Right lobe of liver (tissue), 6 donors: ENCODE measurements around the gene DNAH8. TPM values are rescaled to one million over a fixed set of nuclear protein-coding genes. Genes with fewer than 3 reads are reported as not detected.

Source experiments
- ATAC-seq, 4 donors: fragments of 200-7000 bp; cut with Tn5 transposase; one replicate each; pipeline ENCODE4 v1.9.1; 2020; ENCODE audit warnings: mild to moderate bottlenecking in 4 of 4, moderate library complexity in 4 of 4
- DNase-seq, 3 donors: peaks; one replicate each; pipeline ENCODE4 v3.0.0-alpha.2; 2020
- H3K27ac ChIP-seq, 3 donors: fragments of 200-600 bp; one replicate each; pipeline ENCODE4 v1.8.0; 2022
- H3K27me3 ChIP-seq, 2 donors: fragments of 200-600 bp; one replicate each; pipeline ENCODE4 v1.8.0; 2022
- H3K36me3 ChIP-seq, 4 donors: fragments of 200-600 bp; sonication (generic) in 1 of 4; one replicate each; pipeline versions ENCODE4 v1.5.1 to v1.8.0; 2017 to 2022; ENCODE audit warnings: control low read depth in 1 of 4
- H3K4me1 ChIP-seq, 4 donors: fragments of 200-600 bp; sonication (generic) in 1 of 4; one replicate each; pipeline versions ENCODE4 v1.5.1 to v1.8.0; 2017 to 2022; ENCODE audit warnings: control low read depth in 1 of 4
- H3K4me3 ChIP-seq, 3 donors: fragments of 200-600 bp; one replicate each; pipeline ENCODE4 v1.8.0; 2022
- H3K9me3 ChIP-seq, 4 donors: fragments of 200-600 bp; sonication (generic) in 1 of 4; one replicate each; pipeline versions ENCODE4 v1.5.1 to v1.8.0; 2017 to 2022; ENCODE audit warnings: control low read depth in 1 of 4
- CTCF ChIP-seq, 4 donors: fragments of 200-600 bp in 3 of 4; fragments of 450-650 bp in 1 of 4; IDR thresholded peaks; one replicate each; pipeline versions ENCODE4 v1.5.1 to v1.8.0; 2016 to 2022; ENCODE audit warnings: antibody characterized with exemption in 4 of 4, mild to moderate bottlenecking in 2 of 4
- POLR2A ChIP-seq: fragments of 450-650 bp; IDR thresholded peaks from one replicate; pipeline ENCODE4 v1.6.1; 2017; ENCODE audit warnings: antibody characterized with exemption, mild to moderate bottlenecking
- WGBS: methylation state at CpG from one replicate; pipeline ENCODE4 v1.1.6; 2018; ENCODE audit warnings: low coverage, low lambda C conversion rate; ENCODE audit not compliant: insufficient coverage; ENCODE audit errors: missing lambda C conversion rate; 5-methylcytosine and 5-hydroxymethylcytosine counted together
- intact Hi-C, 2 donors: fragments of 100-400 bp; cut with DNase I; formaldehyde crosslinking; loops; one replicate each; pipeline versions ENCODE4 v1.11.2 to v1.14.1; 2022
- total RNA-seq, 6 experiments: library from RNA; depleted of rRNA in 2 of 6; stranded (reverse); fragments of >200 nt in 2 of 6; fragmentation: NEBNext Ultra II Directional in 3 of 6; extraction: Animal tissue kit (Norgen Biotek cat#: 25700) in 3 of 6; gene quantifications; one replicate each; pipeline versions ENCODE4 v1.1.0 to v1.2.4, GENCODE V29; 2016 to 2023
- donor health status: DM: no; HTN: yes; CAD: no.
- donor health status: DM: no; HTN: no; CAD: no.
- donor health status: DM: no; HTN: no; CAD: no.
- donor health status: DM: no; HTN: yes; CAD: no.
- donor health status: DM: no; HTN: yes; CAD: no.

The DNAH8 gene
- total RNA-seq, 6 experiments from 2014 or later: 0.02 TPM; not detected in 5

- no peaks in the 10 kb centered on the region for H3K4me1 ChIP-seq
- intact Hi-C loops: no loop called here
Observed at GRCh38 chr6:38725414-38726183, 10.5 kb downstream of the DNAH8 start.

GRCh38 chr6:38728203-38728602 lies 13.1 kb downstream of the DNAH8 start:
- no peak for DNase-seq

More at GRCh38 chr6:38725414-38726183, 10.5 kb downstream of the DNAH8 start:
- TF ChIP-seq POLR2A: no peak
- TF ChIP-seq CTCF (IDR thresholded peaks at IDR 0.05): no peak
- DNase-seq (no peak), ATAC-seq (no peak)
- H3K27ac ChIP-seq: no peak overlapping the region
- WGBS: 68% methylated on average over 4 of the region's 4 CpGs
- H3K9me3 ChIP-seq: no peaks in the 10 kb centered on the region
- H3K4me3 ChIP-seq: no peak overlapping the region
- no peaks in the 10 kb centered on the region for H3K27me3 ChIP-seq
- no peaks in the 10 kb centered on the region for H3K36me3 ChIP-seq

GRCh38 chr6:38730140-38730862 lies 15.2 kb downstream of the DNAH8 start:
- no peak overlapping the region for H3K27ac ChIP-seq
- ATAC-seq (no peak), DNase-seq (no peak)
- intact Hi-C loops: no loop called here
- WGBS: 64% methylated on average over 4 of the region's 4 CpGs
- no peak for TF ChIP-seq POLR2A
- TF ChIP-seq CTCF (IDR thresholded peaks at IDR 0.05): no peak
- no peaks in the 10 kb centered on the region for H3K4me1 ChIP-seq
- H3K4me3 ChIP-seq: no peak overlapping the region
- H3K27me3 ChIP-seq: no peaks in the 10 kb centered on the region
- H3K36me3 ChIP-seq: no peaks in the 10 kb centered on the region
- no peaks in the 10 kb centered on the region for H3K9me3 ChIP-seq

More at GRCh38 chr6:38728203-38728602, 13.1 kb downstream of the DNAH8 start:
- TF ChIP-seq POLR2A: no peak
- no peak for TF ChIP-seq CTCF (IDR thresholded peaks at IDR 0.05)
- H3K9me3 ChIP-seq: no peaks in the 10 kb centered on the region
- H3K27ac ChIP-seq: no peak overlapping the region
- no peak overlapping the region for H3K4me3 ChIP-seq
- no peak for ATAC-seq
- H3K4me1 ChIP-seq: no peaks in the 10 kb centered on the region
- no peaks in the 10 kb centered on the region for H3K36me3 ChIP-seq
- H3K27me3 ChIP-seq: no peaks in the 10 kb centered on the region
- intact Hi-C loops: no loop called here
- WGBS: 82% methylated on average over 1 of the region's 1 CpG

- TF ChIP-seq POLR2A (no peak), CTCF (IDR thresholded peaks at IDR 0.05) (no peak)
- DNase-seq (no peak), ATAC-seq (no peak)
- H3K27ac ChIP-seq: no peak overlapping the region
- H3K4me1 ChIP-seq: no peaks in the 10 kb centered on the region
- no peak overlapping the region for H3K4me3 ChIP-seq
- H3K36me3 ChIP-seq: no peaks in the 10 kb centered on the region
- 93% methylated on average over 3 of the region's 3 CpGs for WGBS
- no peaks in the 10 kb centered on the region for H3K9me3 ChIP-seq
- intact Hi-C loops: no loop called here
- no peaks in the 10 kb centered on the region for H3K27me3 ChIP-seq
Observed at GRCh38 chr6:38736951-38737350, 21.8 kb downstream of the DNAH8 start.
